Natural killer cell (primary cell): ENCODE measurements around the gene GATA5. TPM values are rescaled to one million over a fixed set of nuclear protein-coding genes. Genes with fewer than 3 reads are reported as not detected.

Source experiments
- ATAC-seq, 3 donors: fragments of 150-1000 bp in 2 of 3; fragments of 200-7000 bp in 1 of 3; cut with Tn5 transposase; 1 replicate in 1 of 3; 2 replicates in 2 of 3; pipeline ENCODE4 v1.10.0; 2021; ENCODE audit warnings: mild to moderate bottlenecking in 2 of 3, moderate library complexity in 2 of 3
- DNase-seq, 2 donors: peaks; one replicate each; pipeline versions ENCODE4 v3.0.0 to v3.0.0-alpha.2; 2013 to 2021; ENCODE audit warnings: mixed read lengths in 1 of 2
- H3K27ac ChIP-seq: one replicate; pipeline ENCODE4 v1.5.1; 2013; ENCODE audit warnings: mild to moderate bottlenecking, low read length
- H3K27me3 ChIP-seq: one replicate; pipeline ENCODE4 v1.6.1; 2013; ENCODE audit warnings: low read length; ENCODE audit not compliant: control insufficient read depth, insufficient read depth
- H3K36me3 ChIP-seq: one replicate; pipeline ENCODE4 v1.6.1; 2013; ENCODE audit warnings: low read length; ENCODE audit not compliant: control insufficient read depth, insufficient read depth
- H3K4me1 ChIP-seq: one replicate; pipeline ENCODE4 v1.6.1; 2013; ENCODE audit warnings: low read length; ENCODE audit not compliant: control insufficient read depth, insufficient read depth
- H3K4me3 ChIP-seq: one replicate; pipeline ENCODE4 v1.5.1; 2013; ENCODE audit warnings: low read length
- H3K9me3 ChIP-seq: one replicate; pipeline ENCODE4 v1.6.1; 2013; ENCODE audit warnings: low read length; ENCODE audit not compliant: control insufficient read depth, insufficient read depth
- H3K27ac Mint-ChIP-seq, 2 donors: one replicate each; pipeline ENCODE4 v1.8.0; 2022; ENCODE audit warnings: mild to moderate bottlenecking in 2 of 2, mixed read lengths in 2 of 2, moderate library complexity in 1 of 2
- H3K27me3 Mint-ChIP-seq, 2 donors: one replicate each; pipeline ENCODE4 v1.8.0; 2022; ENCODE audit warnings: low read depth in 2 of 2, mixed read lengths in 2 of 2
- H3K36me3 Mint-ChIP-seq: one replicate; pipeline ENCODE4 v1.8.0; 2022; ENCODE audit warnings: mixed read lengths
- H3K4me1 Mint-ChIP-seq, 2 donors: one replicate each; pipeline ENCODE4 v1.8.0; 2022; ENCODE audit warnings: mixed read lengths in 2 of 2
- H3K4me3 Mint-ChIP-seq: one replicate; pipeline ENCODE4 v1.8.0; 2022; ENCODE audit warnings: mild to moderate bottlenecking, moderate library complexity, mixed read lengths
- H3K9me3 Mint-ChIP-seq, 2 donors: one replicate each; pipeline ENCODE4 v1.8.0; 2022; ENCODE audit warnings: mixed read lengths in 2 of 2
- CTCF ChIP-seq: fragments of 200-600 bp; IDR thresholded peaks from one replicate; pipeline ENCODE4 v1.8.0; 2022; ENCODE audit warnings: antibody characterized with exemption
- WGBS: methylation state at CpG from one replicate; pipeline ENCODE4 v1.1.7; 2013; ENCODE audit warnings: missing lambda C conversion rate; ENCODE audit not compliant: insufficient coverage; 5-methylcytosine and 5-hydroxymethylcytosine counted together
- intact Hi-C: fragments of 100-400 bp; cut with micrococcal nuclease; formaldehyde crosslinking; loops from one replicate; pipeline ENCODE4 v1.14.2; 2022
- total RNA-seq, 4 donors: library from RNA; stranded (reverse); fragments of 120-200 nt in 1 of 4; gene quantifications; one replicate each; pipeline versions ENCODE4 v1.2.3 to v1.2.4, GENCODE V29; 2013 to 2022

The GATA5 gene
- total RNA-seq, 3 donors from 2014 or later (not counting 1 experiment from before 2014, with no cell fraction given), result not detected

GRCh38 chr20:62446888-62447869, 28.6 kb downstream of the GATA5 start:
- DNase-seq, result no peak
- no peak overlapping the region for H3K4me3 ChIP-seq
- H3K4me1 ChIP-seq, result no peaks in the 10 kb centered on the region
- no peaks in the 10 kb centered on the region for H3K9me3 ChIP-seq
- Mint-ChIP-seq H3K9me3 (no peaks in the 10 kb centered on the region), H3K4me1 (no peaks in the 10 kb centered on the region), H3K27ac (no peak overlapping the region), H3K36me3 (no peaks in the 10 kb centered on the region), H3K27me3 (no peaks in the 10 kb centered on the region), H3K4me3 (no peak overlapping the region)
- WGBS, result 89% methylated on average over 44 of the region's 44 CpGs
- no peak for ATAC-seq
- no peaks in the 10 kb centered on the region for H3K27me3 ChIP-seq
- no peak for TF ChIP-seq CTCF
- intact Hi-C loops, result no loop called here
- H3K27ac ChIP-seq, result no peak overlapping the region
- no peaks in the 10 kb centered on the region for H3K36me3 ChIP-seq

GRCh38 chr20:62446481-62446880, 29.3 kb downstream of the GATA5 start:
- intact Hi-C loops, result no loop called here
- no peak overlapping the region for H3K27ac Mint-ChIP-seq

GRCh38 chr20:62445553-62446340, 30.0 kb downstream of the GATA5 start:
- Mint-ChIP-seq H3K4me3 (no peak overlapping the region), H3K4me1 (no peaks in the 10 kb centered on the region), H3K36me3 (no peaks in the 10 kb centered on the region)

More at GRCh38 chr20:62446481-62446880, 29.3 kb downstream of the GATA5 start:
- no peaks in the 10 kb centered on the region for H3K27me3 Mint-ChIP-seq
- Histone ChIP-seq H3K4me1 (no peaks in the 10 kb centered on the region), H3K27ac (no peak overlapping the region), H3K27me3 (no peaks in the 10 kb centered on the region), H3K9me3 (no peaks in the 10 kb centered on the region), H3K36me3 (no peaks in the 10 kb centered on the region), H3K4me3 (no peak overlapping the region)
- no peaks in the 10 kb centered on the region for H3K4me1 Mint-ChIP-seq
- no peaks in the 10 kb centered on the region for H3K36me3 Mint-ChIP-seq
- no peak overlapping the region for H3K4me3 Mint-ChIP-seq
- DNase-seq (no peak), ATAC-seq (no peak)
- WGBS, result 76% methylated on average over 12 of the region's 12 CpGs
- TF ChIP-seq CTCF, result no peak
- H3K9me3 Mint-ChIP-seq, result no peaks in the 10 kb centered on the region

More at GRCh38 chr20:62445553-62446340, 30.0 kb downstream of the GATA5 start:
- intact Hi-C loops, result no loop called here
- Histone ChIP-seq H3K27me3 (no peaks in the 10 kb centered on the region), H3K4me1 (no peaks in the 10 kb centered on the region), H3K9me3 (no peaks in the 10 kb centered on the region), H3K36me3 (no peaks in the 10 kb centered on the region), H3K27ac (no peak overlapping the region), H3K4me3 (no peak overlapping the region)
- TF ChIP-seq CTCF, result no peak
- no peak for ATAC-seq
- H3K9me3 Mint-ChIP-seq, result no peaks in the 10 kb centered on the region
- no peak for DNase-seq
- H3K27ac Mint-ChIP-seq, result no peak overlapping the region
- no peaks in the 10 kb centered on the region for H3K27me3 Mint-ChIP-seq
- 87% methylated on average over 31 of the region's 36 CpGs for WGBS
